Activated CD4-positive, alpha-beta T cell treated with anti-CD3 and anti-CD28 coated beads, Interleukin-2, amount 50 U/mL, for 24 hours (primary cell): ENCODE measurements around the gene PAX5.

Source experiments
- DNase-seq, 2 donors: peaks; one replicate each; pipeline ENCODE4 v3.0.0-alpha.2; 2020; ENCODE audit warnings: low read depth in 1 of 2, low spot score in 1 of 2

Gene PAX5

DNA sequence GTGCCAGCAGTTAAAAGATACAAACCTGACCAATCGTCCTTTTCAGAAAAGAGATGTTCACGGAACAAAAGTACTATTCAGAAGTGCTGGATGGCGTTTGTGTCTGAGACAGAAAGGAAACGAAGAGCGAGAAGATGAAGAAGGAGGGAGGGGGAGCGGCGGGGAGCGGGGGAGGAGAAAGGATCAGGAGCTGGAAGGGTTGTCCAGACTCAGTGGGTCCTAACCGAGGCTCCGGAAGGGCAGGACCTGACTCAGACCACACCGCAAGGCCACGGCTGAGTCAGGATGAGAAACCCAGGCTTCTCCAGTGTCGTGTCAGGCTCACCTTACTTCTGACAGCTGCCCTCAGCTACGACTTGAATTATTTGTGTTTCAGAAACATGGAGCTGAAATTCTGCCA, 46.2 kb downstream of the PAX5 start:
- DNase-seq = no peak

DNA sequence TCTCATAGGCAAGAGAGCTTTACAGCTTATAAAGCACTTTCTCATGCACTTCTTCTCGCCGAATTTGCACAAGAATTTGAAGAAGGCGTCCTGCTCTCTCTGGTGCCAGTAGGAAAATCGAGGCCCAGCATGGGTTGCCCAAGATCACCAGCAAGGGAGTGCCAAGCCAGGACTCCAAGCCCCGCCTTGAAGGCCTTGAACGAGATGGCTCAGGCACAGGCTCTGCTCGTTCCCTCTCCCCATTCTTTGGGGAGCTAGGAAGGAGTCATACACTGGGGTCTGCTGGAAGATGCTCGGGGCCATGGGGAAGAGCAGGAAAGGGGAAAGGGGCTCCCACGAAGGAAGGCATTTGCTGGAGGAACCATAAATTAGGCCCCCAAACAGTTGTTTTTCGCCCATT, 46.7 kb downstream of the PAX5 start:
- DNase-seq = no peak

- no peak for DNase-seq
Observed at GRCh38 chr9:36986468-36987408, 47.3 kb downstream of the PAX5 start.

GRCh38 chr9:36985769-36986467, 48.1 kb downstream of the PAX5 start:
- no peak for DNase-seq

DNA sequence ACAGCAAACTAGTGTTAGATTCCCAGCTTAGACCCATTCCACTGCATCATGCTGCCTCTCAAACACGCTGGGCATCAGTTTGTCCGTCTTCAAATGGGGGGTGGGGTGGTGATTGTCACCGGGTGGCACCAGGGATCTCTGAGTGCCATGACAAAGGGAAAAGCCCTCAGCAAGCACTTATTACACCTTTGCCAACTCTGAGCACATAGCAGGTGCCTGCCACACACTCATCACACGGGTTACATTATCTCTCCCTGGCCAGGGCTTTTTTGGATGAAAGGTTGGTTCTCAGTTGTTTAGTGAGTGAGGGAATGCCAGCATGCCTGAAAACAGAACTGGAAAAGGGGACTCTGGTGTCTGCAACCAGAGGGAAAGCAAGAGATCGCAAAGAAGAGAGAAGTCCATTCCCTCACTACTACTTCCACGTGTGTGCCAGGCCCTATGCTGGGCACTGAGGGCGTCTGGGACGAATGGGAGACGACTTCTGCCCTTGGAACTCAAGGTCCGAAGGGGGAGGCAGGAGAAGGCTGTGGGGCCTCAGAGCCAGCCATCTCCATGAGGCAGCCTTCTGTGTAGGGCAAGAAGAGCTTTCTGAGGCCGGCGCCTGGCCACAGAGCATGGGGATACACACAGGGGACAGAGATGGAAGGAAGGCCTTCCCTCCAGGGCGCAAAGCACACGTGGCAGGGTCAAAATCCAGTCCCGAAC, 48.9 kb downstream of the PAX5 start:
- DNase-seq = no peak

GRCh38 chr9:36980148-36980974, 53.7 kb downstream of the PAX5 start:
- no peak for DNase-seq

- DNase-seq = no peak
Observed at GRCh38 chr9:36976371-36977030, 57.6 kb downstream of the PAX5 start.

DNA sequence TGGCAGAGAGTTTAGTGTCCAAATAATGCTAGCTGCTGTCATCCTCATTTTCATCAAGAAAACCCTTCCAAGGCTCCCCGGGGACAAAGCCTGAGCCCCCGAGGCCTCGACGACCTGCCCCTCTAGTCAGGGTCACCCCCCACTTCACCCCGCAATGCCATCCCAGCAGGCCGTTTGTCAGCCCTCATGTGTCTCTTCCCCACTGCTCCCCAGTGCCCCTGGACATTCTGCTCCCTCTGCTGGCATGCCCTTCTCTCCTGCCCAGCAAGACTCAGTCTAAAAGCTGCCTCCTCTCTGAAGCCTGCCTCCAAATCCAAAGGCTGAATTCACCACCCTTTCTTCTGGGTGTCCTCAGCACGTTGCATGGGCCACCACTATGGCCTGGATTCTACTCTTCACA, 59.3 kb downstream of the PAX5 start:
- no peak for DNase-seq

DNA sequence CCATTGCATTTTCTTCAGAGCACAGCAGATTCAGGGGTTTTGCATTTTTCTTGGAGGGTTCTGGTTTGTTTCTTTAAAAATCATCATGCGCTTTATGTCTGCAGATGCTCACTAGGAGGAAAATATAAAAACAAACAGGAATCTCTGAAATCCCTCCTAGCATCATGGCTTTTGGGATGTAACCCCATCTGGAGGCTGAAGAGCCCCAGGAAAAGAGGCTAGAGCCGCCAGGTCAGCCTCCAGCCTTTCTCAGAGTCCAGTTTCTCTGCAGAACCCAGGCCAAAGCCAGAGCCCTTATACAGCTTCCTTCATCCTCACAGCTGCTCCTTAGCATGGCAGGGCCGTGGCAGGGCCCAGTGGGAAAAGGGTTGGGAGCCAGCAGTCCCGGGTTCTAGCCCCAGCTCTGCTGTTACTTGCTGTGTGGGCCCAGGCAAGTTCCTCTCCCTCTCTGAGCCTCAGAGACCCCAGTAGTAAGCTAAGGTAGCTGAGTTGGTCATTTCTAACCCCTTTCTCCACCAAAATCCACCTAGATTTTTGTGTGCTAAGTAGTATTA, 62.1 kb downstream of the PAX5 start:
- DNase-seq = no peak

DNA sequence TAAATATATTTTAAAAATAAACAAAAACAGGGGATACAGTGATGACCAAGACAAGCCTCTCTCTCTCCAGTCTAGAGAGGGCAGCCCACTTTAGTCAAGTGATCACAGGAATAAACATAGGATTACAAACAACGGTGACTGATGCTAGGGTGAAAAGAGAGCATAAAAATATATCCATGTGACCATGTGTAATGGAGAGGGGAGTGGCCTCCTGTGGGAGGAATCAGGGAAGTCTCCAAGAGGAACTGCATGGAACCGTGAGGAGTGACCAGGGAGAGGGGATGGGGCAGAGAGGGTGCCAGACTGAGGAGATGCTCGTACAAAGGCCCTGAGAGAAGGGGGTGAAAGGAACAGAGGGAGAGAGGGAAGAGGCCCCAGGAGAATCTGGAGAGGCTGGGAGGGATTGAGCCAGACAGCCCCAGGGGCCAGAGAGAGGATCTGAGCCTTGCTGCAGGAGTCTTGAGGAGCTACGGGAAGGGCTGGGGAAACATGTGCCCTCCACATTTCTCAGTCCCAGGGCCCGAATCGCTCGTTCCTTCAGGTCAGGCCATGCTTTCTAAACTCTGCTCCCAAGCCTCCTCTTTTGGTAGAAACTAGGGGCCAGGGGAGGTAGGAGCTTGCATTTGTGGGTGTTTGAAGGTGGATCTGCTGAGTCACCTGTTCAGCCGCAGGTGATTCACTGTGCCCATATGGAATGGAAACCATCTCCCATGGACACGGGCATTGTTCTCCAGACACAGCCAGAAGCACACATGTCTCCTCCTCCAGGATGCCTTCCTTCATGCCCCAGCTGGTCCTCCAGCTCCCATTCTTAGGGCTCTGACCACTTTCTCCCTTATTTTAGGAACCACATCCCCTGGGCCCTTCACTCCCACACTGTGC, 63.8 kb downstream of the PAX5 start:
- no peak for DNase-seq

DNA sequence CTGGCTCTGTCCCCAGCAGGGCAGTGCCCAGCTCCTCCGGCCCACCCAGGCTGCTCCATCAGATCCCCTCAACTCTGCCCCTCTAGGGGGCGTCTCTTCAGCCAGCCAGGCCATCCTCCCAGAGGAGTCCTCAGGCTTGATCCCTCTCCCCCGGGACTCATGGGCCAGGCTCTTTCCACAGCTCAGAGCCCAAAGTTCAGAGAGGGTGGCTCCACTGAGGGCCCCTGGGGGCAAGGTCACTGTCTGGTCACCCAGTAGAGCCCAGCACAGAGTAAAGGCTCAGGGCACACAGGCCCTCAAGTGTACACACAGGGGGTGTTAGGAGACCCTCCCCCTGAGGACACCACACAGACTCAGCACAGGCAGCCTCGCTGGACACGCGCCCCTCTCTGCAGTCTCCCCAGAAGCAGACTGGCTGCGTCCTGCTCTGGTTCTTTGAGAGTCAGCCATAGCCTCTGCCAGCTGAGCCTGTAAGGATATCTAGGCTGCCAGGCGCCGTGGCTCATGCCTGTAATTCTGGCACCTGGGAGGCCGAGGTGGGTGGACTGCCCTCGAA, 64.8 kb downstream of the PAX5 start:
- no peak for DNase-seq

DNA sequence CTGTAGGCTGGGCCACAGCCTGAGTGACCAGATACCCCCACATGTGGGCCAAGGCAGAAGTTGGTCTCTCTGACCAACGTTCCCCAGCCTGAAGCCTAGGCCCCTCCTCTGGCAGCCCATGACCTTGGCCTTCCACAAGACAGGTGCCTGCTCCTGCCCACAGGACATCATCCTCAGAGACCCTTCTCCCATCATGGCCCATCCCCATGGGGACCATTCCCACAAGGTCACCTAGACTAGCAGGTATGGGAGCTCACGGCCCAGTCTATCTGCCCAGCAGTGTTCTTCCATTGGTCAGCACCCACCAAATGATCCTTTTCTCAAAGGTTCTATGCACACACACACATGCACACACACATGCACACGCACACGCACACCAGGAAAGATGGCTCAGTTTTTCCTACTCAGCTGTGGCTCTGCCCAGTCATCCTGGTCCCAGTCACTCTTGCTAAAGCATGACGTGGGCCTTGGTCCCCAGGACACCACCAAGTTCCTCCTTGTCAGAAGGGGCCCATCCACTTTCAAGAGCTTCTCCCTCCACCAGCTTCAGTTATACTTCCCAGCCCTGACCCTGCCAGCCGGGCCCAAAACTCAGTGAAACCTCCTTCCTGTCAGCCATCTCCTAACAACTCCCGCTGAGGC, 65.4 kb downstream of the PAX5 start:
- DNase-seq = no peak

DNA sequence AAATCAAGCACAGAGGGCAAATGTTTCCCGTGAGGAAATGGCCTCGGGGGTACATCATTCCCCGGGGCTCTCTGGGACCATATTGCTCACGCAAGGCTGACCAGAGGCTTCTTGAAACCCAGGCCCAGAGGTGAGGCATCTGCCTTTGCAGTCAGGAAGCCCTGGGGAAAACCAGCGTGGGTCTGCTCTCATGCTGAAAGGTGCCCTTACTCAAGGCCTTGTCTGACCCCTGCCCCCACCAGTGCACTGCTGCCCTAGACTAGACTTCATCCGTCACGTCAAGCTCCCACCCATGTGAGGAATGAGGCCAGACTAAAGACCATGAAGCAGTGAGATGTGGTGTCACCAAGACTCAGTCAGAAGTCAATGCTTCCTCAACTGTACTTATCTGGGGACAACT, 66.1 kb downstream of the PAX5 start:
- no peak for DNase-seq

DNA sequence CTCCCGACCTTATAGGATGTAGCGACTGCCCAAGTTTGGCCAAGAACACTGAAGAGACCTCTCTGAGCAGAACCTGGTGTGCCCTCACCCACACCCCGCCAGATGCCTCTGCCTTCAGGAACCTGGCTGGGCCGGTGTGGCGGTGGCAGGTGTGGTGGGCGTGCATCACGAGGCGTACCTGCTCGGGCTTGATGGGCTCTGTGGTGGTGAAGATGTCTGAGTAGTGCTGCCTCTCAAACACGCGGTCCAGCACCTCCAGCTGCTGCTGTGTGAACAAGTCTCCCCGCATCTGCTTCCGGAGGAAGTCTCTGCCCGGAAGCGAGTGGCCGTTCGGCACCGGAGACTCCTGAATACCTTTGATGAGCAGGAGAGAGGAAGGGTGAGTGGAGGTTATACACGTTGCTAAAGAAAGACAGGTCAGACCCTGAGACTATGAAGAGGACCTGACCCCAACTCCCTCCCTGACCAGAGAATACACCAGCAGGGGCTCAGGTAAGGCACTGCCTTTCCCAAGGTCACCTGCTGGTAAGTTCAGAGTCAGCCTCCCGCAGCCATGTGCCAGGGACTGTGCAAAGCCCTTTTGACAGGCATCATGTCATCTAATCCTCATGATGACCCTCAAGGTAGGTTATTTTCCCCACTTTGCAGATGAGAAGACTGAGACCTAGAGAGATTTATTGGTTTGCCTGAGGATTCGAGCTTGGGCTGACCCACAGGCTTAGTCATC, 67.5 kb downstream of the PAX5 start:
- DNase-seq = no peak

DNA sequence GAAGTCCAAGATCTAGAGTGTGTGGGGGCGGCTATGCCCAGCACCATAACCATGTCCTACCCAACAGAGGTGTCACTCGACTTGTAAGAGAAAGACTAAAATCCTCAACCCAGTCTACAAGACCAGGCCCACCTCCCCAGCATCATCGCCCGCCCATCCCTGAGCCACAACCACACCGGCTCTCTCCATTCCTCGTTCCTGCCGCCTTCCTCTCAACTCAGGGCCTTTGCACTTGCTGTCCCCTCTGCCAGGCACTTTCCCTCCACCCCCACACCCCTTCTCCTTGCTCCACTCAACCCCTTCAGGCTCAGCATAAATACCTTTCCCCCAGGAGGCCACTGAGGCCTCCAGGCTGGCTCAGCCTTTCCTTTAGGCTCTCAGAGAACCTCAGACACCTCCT, 69.3 kb downstream of the PAX5 start:
- DNase-seq = no peak

DNA sequence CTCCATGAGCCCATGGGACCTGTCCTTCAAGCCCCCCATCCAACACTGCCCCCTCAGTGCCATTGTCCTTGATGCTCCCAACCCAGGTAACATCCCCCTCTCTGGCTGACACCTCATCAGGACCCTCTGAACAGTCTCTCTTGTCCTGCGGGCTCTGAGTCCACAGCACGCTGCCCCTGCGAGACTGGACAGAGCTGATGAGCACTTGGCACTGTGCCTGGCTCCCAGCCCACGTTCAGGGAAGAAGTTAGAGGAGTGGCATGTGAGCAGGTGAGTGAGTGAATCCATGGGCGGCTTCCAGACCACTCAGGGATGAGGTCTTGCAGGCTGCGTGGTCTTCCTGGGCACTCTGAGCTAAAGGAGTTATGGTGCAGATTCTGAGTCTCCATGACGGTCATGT, 70.7 kb downstream of the PAX5 start:
- no peak for DNase-seq

- no peak for DNase-seq
Observed at GRCh38 chr9:36962691-36963090, 71.4 kb downstream of the PAX5 start.
